ENCODE measurements around the gene USH1G. TPM values are rescaled to one million over a fixed set of nuclear protein-coding genes. Genes with fewer than 3 reads are reported as not detected.
A peak's percentile ranks its signal among the peaks of the same experiment; 100 is the strongest.

USH1G gene
- total RNA-seq, 1 donor from 2014 or later: 0.56 TPM

GRCh38 chr17:74962622-74963394 lies 39.8 kb upstream of the USH1G start:
- no peak for TF ChIP-seq CTCF (conservative IDR thresholded peaks at IDR 0.05)
- DNase-seq (ENCODE audit: extremely low spot score, unreplicated experiment): no peak

GRCh38 chr17:74961657-74962350 lies 38.7 kb upstream of the USH1G start:
- H3K27ac Mint-ChIP-seq: peak overlapping the region; percentile 74
- no peaks in the 10 kb centered on the region for H3K36me3 Mint-ChIP-seq
- H3K4me1 Mint-ChIP-seq (ENCODE audit: unreplicated experiment): no peaks in the 10 kb centered on the region
- no peak overlapping the region for H3K4me3 Mint-ChIP-seq
- H3K27me3 Mint-ChIP-seq: no peaks in the 10 kb centered on the region
- H3K9me3 Mint-ChIP-seq: no peaks in the 10 kb centered on the region
- peak; percentile 88 for TF ChIP-seq CTCF (conservative IDR thresholded peaks at IDR 0.05)
- DNase-seq (ENCODE audit: extremely low spot score, unreplicated experiment): peak; percentile 90

More at GRCh38 chr17:74962622-74963394, 39.8 kb upstream of the USH1G start:
- Mint-ChIP-seq H3K4me3 (no peak overlapping the region), H3K27ac (no peak overlapping the region), H3K27me3 (no peaks in the 10 kb centered on the region), H3K4me1 (ENCODE audit: unreplicated experiment) (no peaks in the 10 kb centered on the region), H3K9me3 (no peaks in the 10 kb centered on the region), H3K36me3 (no peaks in the 10 kb centered on the region)

GRCh38 chr17:74960570-74961342 lies 37.7 kb upstream of the USH1G start:
- H3K4me3 Mint-ChIP-seq: peak overlapping the region; percentile 55
- H3K36me3 Mint-ChIP-seq: no peaks in the 10 kb centered on the region
- H3K4me1 Mint-ChIP-seq (ENCODE audit: unreplicated experiment): no peaks in the 10 kb centered on the region
- no peak overlapping the region for H3K27ac Mint-ChIP-seq
- H3K27me3 Mint-ChIP-seq: no peaks in the 10 kb centered on the region
- peak; percentile 71 for TF ChIP-seq CTCF (conservative IDR thresholded peaks at IDR 0.05)
- no peak for DNase-seq (ENCODE audit: extremely low spot score, unreplicated experiment)
- no peaks in the 10 kb centered on the region for H3K9me3 Mint-ChIP-seq

GRCh38 chr17:74959826-74960515 lies 36.9 kb upstream of the USH1G start:
- Mint-ChIP-seq H3K9me3 (no peaks in the 10 kb centered on the region), H3K4me1 (ENCODE audit: unreplicated experiment) (no peaks in the 10 kb centered on the region), H3K36me3 (no peaks in the 10 kb centered on the region), H3K4me3 (no peak overlapping the region), H3K27ac (no peak overlapping the region), H3K27me3 (no peaks in the 10 kb centered on the region)
- DNase-seq (ENCODE audit: extremely low spot score, unreplicated experiment): no peak
- no peak for TF ChIP-seq CTCF (conservative IDR thresholded peaks at IDR 0.05)

All from type B pancreatic cell (in vitro differentiated cells).